Measurements from ENCODE around the gene TBKBP1.

Gene TBKBP1

GRCh38 chr17:47699536-47699840, 5.5 kb downstream of the TBKBP1 start:
- no peak for DNase-seq (ENCODE audit: low spot score)

DNA sequence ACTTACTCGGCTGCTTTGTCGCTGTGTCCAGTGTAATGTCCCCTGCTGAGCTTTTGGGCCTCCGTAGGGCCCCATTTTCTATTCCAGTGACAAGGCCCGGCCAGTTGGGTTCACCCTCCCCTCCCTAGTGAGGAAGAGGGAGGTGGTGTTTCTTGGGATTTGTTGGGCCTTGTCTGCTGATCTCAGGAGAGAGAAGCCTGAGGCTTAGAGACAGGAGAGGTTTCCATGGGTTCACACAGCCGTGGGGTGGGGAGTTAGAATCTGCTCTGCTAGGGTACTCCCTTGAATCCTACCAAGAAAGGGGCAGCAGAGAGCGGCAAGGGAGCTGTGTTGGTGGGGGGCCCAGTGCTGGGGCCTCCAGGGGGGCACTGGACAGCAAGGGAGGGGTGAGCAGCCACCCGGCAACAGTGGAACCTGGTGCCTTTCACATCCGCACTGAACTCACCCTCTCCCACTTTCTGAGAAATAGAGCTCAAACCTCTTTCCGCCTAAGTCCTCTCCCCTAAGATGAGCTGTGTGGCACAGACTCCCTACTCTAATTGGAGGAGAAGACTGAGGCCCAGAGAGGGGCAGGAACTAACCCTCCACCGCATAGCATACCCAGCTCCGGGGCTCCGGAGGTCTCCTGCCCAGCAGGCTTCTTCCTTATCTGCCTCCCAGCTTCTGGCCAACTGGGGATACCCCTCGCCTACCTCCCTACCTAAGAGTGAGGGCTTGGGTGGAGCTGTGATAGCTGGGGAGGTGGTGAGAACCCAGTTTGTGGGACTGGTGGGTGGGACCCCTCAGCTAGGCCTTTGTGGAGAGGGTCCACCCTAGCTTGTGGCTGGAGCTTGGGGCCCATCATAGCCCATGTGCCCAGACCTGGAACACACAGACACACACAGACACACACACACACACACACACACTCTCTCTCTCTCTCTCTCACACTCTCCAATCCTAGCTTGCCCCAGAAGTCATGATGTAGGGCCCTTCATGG, 6.8 kb downstream of the TBKBP1 start:
- no peak for DNase-seq (ENCODE audit: low spot score)

- DNase-seq (ENCODE audit: low spot score): no peak
These were observed 7.6 kb downstream of the TBKBP1 start for GRCh38 chr17:47701608-47702007.

DNA sequence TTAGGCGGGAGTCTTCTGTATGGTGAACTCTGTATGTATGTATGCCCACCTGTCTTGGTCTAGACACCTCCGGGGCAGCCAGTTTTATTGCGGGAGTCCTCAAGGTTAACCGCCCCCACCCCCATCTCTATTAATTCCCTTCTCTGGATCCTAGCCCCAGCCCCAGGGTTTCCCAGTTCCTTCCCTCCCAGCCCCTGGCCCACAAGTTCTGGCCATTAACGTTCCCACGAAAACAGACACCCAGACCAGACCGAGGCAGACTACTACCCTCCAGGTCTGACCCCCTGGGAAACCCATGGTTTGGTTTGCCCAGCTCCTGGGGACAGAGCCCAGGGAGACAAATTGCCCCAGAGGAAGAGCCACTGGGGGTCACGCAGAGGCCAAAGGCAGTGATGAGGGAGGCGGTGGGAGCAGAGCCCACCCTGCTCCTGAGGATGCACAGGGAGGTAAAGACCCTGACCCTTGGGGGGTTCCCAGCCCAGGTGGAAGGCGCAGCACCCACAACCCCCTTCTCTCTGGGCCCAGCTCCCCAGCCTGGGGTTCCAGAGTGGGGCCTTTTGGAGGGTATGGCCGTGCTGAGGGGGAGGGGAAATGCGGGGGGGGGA, 8.5 kb downstream of the TBKBP1 start:
- no peak for DNase-seq (ENCODE audit: low spot score)

DNA sequence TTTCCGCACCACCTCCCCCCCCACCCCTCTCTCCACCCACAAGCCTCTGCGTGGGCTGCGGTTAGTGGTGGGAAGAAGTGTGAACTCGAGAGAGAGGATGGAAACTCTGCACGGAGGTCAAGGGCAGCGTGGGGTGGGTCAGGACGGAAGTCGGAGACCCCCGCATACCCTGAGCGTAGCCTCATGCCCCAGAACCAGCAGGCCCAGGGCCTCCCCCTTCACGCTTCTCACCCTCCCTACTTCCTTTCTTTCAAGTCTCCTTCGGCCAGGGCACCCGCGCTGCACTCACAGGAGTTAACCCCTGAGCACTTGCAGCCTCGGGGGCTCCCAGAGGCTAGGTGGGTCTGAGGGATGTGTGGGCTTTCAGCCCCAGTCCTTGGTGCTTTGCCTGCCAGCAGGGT, 9.2 kb downstream of the TBKBP1 start:
- DNase-seq (ENCODE audit: low spot score): no peak

- DNase-seq (ENCODE audit: low spot score): no peak
These were observed 9.7 kb downstream of the TBKBP1 start for GRCh38 chr17:47703671-47704070.

- no peak for DNase-seq (ENCODE audit: low spot score)
These were observed 10.2 kb downstream of the TBKBP1 start for GRCh38 chr17:47704116-47704515.

DNA sequence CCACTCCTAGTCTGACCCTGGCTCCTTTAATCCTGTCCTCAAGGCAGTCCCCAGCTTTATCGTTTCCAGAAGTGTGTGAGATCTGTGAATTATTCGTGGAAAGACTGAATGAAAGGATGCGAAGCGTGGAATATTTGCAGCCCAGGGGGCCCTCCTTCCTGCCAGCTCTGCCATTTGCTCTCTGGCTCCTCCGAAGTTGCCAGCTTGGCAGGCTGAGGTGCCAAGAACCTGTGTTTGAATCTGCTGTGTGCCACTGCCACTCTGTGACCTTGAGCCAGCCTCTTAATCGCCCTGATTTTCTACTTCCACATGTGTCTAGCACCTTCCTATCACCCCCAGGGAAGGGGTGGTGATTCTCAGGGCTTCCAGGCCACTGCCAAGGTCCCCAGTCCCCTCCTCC, 10.8 kb downstream of the TBKBP1 start:
- no peak for DNase-seq (ENCODE audit: low spot score)

- no peak for DNase-seq (ENCODE audit: low spot score)
These were observed 11.9 kb downstream of the TBKBP1 start for GRCh38 chr17:47705536-47706530.

GRCh38 chr17:47707056-47707804, 13.3 kb downstream of the TBKBP1 start:
- DNase-seq (ENCODE audit: low spot score): no peak

- no peak for DNase-seq (ENCODE audit: low spot score)
These were observed 13.9 kb downstream of the TBKBP1 start for GRCh38 chr17:47707884-47708283.

DNA sequence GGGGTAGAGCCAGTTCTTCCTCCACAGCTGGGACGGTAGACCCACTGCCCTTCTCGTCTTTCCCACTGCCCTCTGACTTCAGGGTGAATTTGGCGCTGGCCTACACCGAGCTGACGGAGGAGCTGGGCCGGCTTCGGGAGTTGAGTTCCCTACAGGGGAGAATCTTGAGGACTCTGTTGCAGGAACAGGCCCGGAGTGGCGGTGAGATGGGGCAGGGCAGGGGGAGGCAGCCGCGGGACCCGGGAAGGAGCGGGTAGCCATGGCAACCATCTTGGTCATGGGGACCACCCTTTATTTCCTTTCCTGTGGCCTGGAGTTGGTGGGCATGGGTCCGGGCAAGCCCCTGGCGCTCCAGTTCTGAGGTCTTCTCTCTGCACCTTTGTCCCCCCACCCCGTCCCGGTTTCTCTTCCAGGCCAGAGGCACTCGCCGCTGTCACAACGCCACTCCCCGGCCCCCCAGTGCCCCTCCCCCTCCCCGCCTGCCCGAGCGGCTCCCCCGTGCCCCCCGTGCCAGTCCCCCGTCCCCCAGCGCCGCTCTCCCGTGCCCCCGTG, 14.4 kb downstream of the TBKBP1 start:
- no peak for DNase-seq (ENCODE audit: low spot score)

DNA sequence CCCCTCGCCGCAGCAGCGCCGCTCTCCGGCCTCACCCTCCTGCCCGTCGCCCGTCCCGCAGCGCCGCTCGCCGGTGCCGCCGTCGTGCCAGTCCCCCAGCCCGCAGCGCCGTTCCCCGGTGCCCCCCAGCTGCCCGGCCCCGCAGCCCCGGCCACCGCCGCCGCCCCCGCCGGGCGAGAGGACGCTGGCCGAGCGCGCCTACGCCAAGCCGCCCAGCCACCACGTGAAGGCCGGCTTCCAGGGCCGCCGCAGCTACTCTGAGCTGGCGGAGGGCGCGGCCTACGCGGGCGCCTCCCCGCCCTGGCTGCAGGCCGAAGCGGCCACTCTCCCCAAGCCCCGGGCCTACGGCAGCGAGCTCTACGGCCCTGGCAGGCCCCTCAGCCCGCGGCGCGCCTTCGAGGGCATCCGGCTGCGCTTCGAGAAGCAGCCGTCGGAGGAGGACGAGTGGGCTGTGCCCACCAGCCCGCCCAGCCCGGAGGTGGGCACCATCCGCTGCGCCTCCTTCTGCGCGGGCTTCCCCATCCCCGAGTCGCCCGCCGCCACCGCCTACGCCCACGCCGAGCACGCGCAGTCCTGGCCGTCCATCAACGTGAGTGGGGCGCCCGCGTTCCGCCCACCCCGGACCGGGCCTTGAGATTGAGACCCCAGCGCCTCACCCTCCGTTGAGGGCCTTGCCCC, 15.0 kb downstream of the TBKBP1 start:
- DNase-seq (ENCODE audit: low spot score): no peak

DNA sequence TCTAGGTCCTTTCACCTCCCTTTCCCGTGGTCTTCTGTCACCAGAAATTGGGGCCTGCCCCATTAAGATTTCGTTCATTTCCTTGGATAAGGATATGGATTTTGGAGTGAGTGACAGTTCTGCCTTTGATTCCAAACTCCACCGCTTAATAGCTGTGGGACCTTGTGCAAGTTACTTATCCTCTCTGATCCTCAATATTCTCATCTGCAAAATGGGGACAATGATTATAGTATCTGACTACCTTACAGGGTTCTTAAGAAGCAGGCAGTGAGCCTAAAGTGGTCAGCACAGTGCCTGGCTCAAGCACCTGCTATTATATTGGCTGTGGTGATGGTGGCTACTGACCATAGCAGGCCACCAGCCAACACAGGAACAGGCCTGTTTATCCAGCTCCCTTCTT, 15.6 kb downstream of the TBKBP1 start:
- DNase-seq (ENCODE audit: low spot score): no peak

DNA sequence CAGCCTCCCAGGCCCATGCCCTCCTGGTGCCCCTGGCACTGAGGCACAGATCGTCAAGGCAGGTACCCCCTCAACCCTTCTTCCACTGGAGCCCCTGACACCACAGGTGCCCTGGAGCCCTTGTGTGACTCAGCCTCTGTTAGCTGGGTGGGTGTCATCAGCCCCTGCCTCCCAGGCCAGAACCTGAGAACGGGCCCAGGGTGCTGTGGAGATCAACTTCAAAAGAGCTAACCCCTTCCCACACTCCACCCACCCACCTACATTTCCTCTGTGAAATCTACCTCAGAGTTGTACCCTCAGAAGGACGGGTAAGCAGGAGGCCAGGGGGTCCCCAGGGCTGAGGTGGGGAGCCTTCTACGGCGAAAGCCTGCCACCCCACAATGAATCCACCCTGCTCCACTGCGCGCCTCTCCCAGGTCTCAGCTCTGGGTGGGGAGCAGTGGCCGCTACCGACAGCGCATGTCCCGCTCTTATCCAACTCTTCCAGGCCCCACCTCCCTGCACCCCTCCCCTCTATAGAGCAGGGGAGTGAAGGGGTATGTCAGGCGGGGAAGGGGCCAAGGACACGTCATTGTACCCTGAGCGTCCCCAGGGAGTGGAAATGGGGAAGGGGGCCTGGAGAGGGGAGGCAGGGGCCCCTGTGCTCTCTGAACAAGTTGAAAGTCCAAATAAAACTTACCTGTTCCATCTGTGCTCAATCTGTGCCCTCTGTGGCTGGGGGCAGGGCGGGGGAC, 17.6 kb downstream of the TBKBP1 start:
- DNase-seq (ENCODE audit: low spot score): no peak

DNA sequence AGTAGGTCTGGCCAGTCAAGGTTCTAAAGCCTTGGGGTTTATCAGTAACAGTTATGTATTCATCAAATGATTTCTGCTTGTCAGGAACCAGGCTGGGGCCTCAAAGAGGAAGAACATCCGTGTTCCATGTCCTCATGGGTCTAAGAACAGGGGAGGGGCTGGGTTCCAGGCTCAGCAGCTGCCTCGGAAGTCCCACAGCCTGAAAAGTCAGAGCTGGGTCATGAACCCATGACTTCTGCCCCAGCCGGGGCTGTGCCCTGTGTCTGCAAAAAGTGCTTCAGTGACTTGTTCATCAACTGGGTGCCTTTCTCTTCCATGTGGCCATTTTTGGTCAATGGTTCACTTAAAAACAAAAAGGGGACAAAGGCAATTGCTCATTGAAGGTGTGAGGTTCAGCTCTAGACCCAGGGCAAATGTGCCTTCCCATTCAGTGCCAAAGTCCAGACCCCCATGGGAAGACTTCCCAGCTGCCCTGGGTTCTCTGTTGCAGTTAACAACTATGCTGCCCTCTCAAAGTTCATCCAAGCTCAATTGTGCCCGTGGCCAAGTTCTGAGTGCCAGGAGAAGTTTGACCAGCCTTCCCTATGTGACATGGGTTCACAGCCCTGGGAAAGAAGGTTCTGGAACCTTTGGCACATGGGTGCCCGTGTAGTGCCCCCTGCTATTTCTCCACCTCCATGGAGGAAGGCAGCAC, 18.5 kb downstream of the TBKBP1 start:
- DNase-seq (ENCODE audit: low spot score): no peak

DNA sequence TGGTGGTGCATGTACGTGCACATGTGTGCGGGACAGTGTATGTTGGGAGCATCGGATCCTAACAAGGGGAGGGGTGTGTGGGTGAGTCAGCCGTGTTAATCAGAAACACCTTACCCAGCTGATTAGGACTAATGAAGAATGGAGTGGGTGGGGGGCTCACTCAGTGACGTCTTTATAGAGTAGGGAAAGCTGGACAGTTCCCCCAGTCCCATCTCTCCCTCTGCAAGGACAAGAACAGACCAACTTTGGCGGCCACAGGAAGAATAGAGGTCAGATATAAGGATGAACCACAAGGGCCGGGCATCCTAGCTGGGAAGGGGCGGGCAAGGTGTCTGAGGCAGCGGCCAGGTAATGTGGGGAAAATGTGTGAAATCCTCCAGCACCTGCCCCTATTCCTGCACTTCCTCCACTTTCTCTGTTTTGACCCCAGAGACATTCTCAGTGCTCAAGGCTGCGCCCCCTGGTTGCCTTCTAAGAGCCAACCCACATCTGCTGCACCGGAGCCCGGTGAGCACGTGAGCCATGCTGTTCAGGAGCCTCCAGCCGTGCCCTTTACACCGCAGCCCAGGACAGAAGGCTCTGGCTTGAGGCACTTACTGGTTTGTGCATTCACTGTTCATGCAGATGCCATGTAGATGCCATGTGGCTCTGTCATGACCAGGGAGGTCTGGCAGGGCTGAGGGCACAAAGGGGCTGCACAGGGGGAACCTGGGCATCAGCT, 20.2 kb downstream of the TBKBP1 start:
- no peak for DNase-seq (ENCODE audit: low spot score)

- DNase-seq (ENCODE audit: low spot score): no peak
These were observed 20.9 kb downstream of the TBKBP1 start for GRCh38 chr17:47714773-47715396.
